Measurements from ENCODE around the gene NHS.
A peak's percentile ranks its signal among the peaks of the same experiment; 100 is the strongest.
"Not testable (repeated sequence)": the region's sequence is repeated elsewhere in the genome, so short reads cannot be mapped to it uniquely, and the experiment has no call there.

Gene NHS

GRCh38 chrX:17553961-17554482 lies 179.0 kb downstream of the NHS start:
- DNase-seq: no peak

GRCh38 chrX:17554914-17555313 lies 179.9 kb downstream of the NHS start:
- DNase-seq: no peak

- DNase-seq: no peak
These were observed 180.8 kb downstream of the NHS start for GRCh38 chrX:17555846-17556245.

GRCh38 chrX:17559728-17560379 lies 184.9 kb downstream of the NHS start:
- DNase-seq: peak; percentile 65

GRCh38 chrX:17560385-17560784 lies 185.4 kb downstream of the NHS start:
- no peak for DNase-seq

GRCh38 chrX:17563076-17563475 lies 188.1 kb downstream of the NHS start:
- no peak for DNase-seq

GRCh38 chrX:17563515-17563914 lies 188.5 kb downstream of the NHS start:
- peak; percentile 44 for DNase-seq

GRCh38 chrX:17564689-17565409 lies 189.8 kb downstream of the NHS start:
- no peak for DNase-seq

GRCh38 chrX:17566740-17567139 lies 191.7 kb downstream of the NHS start:
- no peak for DNase-seq

GRCh38 chrX:17567187-17567586 lies 192.2 kb downstream of the NHS start:
- no peak for DNase-seq

- no peak for DNase-seq
These were observed 192.8 kb downstream of the NHS start for GRCh38 chrX:17567821-17568220.

GRCh38 chrX:17568804-17569203 lies 193.8 kb downstream of the NHS start:
- DNase-seq: not testable (repeated sequence)

- DNase-seq: no peak
These were observed 204.0 kb downstream of the NHS start for GRCh38 chrX:17579026-17579425.

- DNase-seq: peak; percentile 83
These were observed 205.6 kb downstream of the NHS start for GRCh38 chrX:17580539-17581152.

- DNase-seq: no peak
These were observed 206.6 kb downstream of the NHS start for GRCh38 chrX:17581641-17582040.

GRCh38 chrX:17584248-17584681 lies 209.3 kb downstream of the NHS start:
- DNase-seq: no peak

GRCh38 chrX:17585006-17585405 lies 210.0 kb downstream of the NHS start:
- DNase-seq: no peak

- DNase-seq: no peak
These were observed 212.4 kb downstream of the NHS start for GRCh38 chrX:17587366-17587765.

- DNase-seq: no peak
These were observed 213.3 kb downstream of the NHS start for GRCh38 chrX:17588303-17588702.

- peak; percentile 49 for DNase-seq
These were observed 216.1 kb downstream of the NHS start for GRCh38 chrX:17590892-17591740.

- peak; percentile 11 for DNase-seq
These were observed 216.7 kb downstream of the NHS start for GRCh38 chrX:17591741-17592110.

- no peak for DNase-seq
These were observed 217.1 kb downstream of the NHS start for GRCh38 chrX:17592117-17592516.

GRCh38 chrX:17594693-17595092 lies 219.7 kb downstream of the NHS start:
- DNase-seq: no peak

Data from kidney glomerular epithelial cell (primary cell).